Right renal pelvis (tissue), 4 donors: ENCODE data around the gene SHC2. TPM values are rescaled to one million over a fixed set of nuclear protein-coding genes. Genes with fewer than 3 reads are reported as not detected.
A peak's percentile ranks its signal among the peaks of the same experiment; 100 is the strongest.

ENCODE experiments used
- DNase-seq, 4 donors: peaks; one replicate each; pipeline ENCODE4 v3.0.0-alpha.2; 2013; ENCODE audit warnings: low read depth in 4 of 4, low spot score in 3 of 4, missing footprints in 1 of 4
- polyA plus RNA-seq, 4 donors: library from polyadenylated mRNA; unstranded; fragments of 120-200 nt; gene quantifications; one replicate each; pipeline ENCODE4 v1.2.1, GENCODE V29; 2013; ENCODE audit not compliant: insufficient read length in 4 of 4

The SHC2 gene
- polyA plus RNA-seq, 4 donors = 25.1 to 41.9 (median 28.7) TPM

DNA sequence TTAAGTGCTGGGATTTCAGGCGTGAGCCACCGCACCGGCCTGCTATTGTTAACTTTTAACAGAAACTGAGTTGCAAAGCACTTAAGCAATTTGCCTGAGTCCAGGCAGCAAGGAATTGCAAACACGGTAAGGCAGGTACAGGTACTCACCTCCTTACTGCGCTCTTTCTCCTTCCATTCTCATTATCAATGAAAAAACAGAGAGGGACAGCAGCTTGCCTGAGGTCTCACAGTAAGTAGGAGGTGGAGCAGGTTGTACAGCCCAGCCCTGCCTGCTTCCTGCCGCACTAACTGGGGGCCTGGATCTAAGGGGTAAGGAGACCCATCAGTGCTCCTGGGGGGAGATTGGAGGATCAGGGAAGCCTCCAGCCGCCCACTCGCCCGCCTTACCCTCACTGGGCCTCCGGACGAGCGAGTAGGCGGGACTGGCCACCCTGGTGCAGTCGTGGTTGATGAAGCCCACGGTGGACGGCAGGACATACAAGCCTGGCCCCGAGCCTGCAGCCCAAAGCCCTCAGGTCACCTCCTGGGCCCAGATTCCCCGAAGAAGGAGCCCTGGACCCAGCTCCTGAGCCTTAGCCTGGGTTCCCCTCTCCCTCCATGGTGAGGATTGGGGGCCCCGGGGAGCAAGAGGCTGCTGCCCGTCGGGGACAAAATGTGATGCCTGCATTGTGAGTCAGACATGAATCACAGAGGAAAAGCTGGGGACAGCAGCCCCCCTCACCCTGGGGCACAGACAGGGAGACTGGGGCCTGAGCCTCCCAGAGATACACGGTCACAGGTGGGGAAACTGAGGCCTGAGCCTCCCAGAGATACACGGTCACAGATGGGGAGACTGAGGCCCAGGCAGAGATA is 11.4 kb upstream of the SHC2 start:
- no peak for DNase-seq

DNA sequence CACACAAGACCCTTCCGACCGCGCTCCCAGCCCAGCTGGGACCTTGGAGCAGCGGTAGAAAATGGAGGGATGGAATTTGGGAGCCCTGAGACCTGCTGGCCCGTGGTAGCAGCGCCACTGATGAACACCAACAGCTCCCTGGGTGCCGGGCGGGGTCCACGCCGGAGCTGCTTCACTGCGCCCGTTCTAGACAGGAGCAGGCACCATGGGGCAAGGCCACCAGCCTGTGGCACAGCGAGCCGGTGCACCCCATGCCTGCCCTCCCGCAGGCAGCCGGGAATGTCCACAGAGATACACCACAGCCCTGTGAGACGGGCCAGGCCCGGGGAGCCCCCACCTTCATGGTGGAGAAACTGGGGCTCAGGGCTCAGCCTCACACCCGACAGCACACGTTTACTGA is 9.9 kb upstream of the SHC2 start:
- DNase-seq = no peak

DNA sequence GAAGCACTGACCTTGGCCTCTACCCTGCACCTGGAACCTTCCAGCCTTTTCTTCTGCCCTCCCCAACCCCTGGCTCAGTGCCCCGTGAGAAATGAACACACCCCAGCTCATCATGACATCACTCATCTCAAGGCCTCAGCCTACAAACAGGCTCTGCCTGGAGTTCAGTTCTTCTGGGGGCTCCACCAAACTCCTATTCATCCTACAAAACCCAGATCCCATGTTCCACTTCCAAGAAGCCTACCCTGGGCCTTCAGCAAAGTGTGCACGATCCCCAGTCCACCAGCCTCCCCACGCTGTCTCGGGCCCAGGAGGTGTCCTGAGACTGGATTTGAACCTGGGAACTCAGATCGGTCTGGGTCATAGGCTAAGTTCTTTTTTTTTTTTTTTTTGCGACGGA is 9.0 kb upstream of the SHC2 start:
- DNase-seq = no peak

DNA sequence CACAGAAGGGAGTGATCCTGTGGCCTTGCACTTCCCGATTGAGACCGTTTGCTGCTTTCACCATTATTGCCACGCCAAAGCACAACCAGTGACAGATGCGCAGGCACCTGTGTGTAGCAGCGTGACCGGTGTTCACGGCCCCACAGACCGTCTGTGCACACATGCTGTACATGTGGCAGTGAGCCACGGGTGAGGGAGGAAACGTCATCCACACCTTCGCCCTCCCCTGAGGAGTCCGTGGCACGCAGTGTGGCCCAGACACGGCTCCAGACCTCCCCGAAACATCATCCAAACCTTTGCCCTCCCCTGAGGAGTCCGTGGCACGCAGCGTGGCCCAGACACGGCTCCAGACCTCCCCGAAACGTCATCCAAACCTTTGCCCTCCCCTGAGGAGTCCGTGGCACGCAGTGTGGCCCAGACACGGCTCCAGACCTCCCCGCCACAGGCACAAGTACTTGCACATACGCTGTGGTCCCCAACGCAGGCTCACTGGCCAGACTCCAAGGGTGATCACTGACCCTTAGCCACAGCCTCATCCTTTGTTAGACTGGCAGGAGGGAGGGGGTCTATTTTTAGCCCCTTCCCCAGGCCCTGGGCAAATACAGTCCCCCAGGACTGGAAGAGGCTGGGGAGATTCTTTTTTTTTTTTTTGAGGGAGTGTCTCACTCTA is 7.9 kb upstream of the SHC2 start:
- no peak for DNase-seq

DNA sequence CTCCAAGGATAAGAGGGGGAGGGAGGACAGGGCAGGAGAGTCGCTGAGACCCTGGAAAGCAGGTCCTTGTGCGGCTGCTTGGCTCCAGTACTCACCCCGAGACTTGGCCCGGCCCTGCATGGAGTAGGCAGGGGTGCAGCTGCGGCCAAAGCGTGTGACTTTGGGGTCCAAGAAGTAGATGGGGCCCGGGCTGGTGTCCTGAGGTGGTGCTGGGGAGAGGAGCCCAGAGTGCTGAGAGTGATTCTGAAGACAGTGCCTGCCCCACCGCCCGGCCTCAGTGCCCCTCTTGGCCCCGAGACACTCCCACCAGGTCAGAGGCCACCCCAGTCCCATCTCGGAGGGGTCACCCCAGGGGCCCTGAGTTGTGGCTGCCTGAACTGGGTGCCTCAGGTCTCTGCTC is 6.7 kb upstream of the SHC2 start:
- no peak for DNase-seq

DNA sequence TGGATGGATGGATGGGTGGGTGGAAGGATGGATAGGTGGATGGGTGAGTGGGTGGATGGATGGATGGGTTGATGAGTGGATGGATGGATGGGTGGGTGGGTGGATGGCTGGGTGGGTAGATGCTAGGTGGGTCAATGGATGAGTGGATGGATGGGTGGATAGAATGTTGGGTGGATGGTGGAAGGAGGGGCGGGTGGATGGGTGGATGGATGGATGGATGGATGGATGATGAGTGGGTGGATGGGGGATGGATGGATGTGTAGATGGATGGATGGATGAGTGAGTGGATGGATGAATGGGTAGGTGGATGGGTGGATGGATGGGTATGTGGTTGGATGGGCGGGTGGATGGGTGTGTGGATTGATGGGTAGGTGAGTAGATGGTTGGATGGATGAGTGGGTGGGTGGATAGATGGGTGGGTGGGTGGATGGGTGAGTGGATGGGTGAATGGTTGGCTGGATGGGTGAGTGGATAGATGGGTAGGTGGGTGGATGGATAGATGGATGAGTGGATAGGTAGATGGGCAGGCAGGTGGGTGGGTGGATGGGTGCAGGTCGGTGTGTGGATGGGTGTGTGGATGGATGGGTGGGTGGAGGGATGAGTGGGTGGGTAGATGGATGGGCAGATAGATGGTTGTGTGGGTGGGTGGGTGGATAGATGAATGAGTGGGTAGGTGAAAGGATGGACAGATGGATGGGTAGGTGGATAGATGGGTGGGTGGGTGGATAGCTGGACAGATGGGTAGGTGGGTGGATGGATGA is 4.4 kb upstream of the SHC2 start:
- no peak for DNase-seq

DNA sequence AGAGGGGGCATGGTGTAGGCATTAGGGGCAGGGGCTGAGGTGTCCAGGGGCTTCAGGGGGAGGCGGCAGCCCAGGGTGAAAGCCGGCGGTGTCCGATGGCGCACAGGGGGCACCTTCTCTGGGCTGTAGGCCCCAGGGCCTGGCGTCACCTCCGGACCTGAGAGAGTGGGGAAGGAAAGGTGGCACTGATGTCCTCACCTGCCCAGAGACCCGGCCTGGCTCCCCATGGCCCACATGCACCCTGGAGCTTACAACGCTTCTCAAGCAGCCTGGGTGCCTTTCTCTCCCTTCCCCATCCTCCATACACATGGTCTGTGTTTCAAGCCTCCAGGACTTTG is 3.3 kb upstream of the SHC2 start:
- no peak for DNase-seq

DNA sequence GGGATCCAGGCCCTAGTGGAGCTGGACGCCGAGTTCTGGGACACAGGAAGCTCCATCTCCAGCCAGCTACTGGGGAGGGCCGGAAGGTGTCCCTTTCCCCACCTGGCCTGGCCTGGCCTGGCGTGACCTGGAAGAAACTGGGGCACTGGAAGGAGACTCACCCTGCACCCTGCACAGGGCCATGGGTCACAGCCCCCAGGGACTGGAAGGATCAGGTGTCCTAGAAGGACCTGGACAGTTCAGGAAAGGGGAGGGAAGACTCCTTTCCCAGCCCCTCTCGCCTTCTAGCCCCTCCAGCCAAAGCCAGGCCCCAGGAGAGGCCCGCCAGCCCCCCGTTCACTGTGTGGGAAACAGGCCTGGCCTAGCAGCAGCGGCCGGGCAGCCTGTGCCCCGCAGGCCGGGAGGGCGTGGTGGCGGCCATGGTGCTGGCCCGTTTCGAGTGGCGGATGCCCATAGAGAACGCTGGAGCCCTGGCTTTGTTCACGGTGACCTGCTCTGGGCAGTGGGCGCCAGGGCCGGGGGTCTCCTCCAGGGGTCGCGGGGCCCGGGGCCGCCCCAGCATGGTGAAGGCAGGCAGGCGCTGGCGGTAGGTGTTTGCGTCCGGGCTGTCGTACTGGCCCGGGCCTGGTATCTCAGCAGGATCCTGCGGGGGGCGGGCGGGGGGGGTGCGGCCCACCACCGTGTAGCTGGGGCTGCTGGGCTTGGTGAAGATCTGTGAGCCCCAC is 2.8 kb upstream of the SHC2 start:
- no peak for DNase-seq

DNA sequence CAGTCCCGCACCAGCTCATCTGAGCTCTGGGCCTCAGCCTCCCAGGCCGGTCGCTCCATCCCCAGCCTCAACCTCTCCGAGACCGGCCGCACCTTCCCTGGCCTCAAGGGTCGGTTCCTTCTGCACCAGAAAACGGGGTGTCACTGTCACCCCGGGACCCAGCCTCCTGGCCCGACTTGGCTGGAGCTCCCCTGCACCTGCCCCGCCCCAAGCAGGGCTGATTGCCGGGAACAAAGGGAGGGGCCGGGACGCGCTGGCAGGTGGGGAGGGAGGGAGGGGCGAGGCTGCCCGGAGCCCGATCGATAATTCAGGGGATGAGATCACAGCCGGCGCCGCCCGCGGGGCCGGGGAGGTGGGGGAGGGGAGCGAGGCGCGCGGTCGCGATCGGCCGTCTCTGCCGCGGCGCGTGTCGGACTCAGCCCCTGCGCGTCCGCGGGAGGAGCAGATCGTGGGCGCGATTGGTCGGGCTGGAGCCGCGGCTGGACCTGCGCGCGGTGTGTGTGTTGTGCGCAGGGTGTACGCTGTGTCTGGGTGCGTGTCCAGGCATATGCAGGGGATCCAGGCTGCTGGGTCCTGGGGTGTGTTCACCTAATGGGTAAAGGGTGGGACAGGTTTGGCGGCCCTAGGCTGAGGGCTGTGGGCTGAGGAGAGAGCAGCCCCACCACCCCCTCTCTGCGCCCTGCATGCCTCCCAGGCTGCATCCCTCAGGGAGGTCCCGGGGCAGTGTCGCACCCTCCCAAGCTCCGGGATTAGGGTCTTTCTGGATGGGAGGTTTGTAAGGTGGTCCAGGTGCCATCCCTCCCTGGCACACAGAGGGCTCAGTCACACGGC is 1.1 kb upstream of the SHC2 start:
- no peak for DNase-seq

DNA sequence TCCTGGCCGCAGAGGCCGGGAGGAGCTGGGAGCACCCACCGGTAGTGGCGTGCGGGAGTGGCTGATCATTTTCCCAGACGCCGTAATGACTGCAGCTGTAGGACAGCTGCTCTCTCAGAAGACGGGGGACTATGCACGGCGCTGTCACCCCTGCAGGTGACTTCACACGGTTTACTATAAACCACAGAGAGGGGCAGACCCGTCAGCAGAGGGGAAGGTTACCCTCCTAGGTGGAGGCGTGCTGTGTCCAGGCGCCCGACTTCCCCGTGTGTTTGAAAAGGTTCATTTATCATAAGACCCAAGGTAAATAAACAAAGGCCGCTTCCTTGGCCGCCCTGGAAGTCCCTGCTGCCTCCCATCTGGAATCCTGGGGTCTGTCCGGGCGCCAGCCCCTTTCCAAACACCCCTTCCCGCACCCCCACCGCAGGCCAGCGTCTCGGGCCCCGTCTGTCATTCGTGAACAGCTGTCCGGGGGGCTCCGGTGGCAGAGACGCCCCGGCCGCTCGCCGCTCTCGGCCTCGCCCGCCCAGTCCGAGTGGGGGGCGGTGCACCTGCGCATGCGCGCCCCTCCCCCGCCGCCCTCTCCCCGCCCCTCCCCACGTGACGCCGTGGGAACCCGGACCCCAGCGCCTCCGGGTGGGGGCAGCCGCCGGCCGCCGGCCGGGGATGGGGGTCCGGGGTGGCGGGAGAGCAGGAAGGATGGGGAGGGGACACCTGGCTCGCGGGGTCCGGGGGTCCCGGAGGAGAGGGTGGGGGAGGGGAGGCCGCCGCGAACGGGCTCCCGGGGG is 915 bp downstream of the SHC2 start:
- DNase-seq = peak; percentile 28 to 50 (median 47)

DNA sequence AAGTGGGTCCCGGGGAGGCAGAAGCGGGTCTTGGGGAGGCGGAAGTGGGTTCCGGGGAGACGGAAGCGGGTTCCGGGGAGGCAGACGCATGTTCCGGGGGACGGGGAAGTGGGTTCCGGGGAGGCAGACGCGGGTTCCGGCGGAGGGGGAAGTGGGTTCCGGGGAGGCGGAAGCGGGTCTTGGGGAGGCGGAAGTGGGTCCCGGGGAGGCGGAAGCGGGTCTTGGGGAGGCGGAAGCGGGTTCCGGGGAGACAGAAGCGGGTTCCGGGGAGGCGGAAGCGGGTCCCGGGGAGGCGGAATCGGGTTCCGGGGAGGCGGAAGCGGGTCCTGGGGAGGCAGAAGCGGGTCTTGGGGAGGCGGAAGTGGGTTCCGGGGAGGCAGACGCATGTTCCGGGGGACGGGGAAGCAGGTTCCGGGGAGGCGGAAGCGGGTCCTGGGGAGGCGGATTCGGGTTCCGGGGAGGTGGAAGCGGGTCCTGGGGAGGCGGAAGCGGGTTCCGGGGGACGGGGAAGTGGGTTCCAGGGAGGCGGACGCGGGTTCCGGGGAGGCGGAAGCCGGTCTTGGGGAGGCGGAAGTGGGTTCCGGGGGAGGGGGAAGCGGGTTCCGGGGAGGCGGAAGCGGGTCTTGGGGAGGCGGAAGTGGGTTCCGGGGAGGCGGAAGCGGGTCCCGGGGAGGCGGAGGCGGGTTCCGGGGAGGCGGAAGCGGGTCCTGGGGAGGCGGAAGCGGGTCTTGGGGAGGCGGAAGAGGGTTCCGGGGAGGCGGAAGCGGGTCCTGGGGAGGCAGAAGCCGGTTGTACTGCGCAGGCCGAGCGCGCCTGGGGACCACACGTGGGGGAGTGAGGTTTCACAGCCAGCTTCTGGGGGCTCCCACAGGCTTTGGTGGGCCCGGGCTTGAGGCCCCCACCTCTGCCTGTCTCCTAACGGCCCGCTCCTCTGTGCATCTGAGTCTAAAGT is 2.5 kb downstream of the SHC2 start:
- no peak for DNase-seq

DNA sequence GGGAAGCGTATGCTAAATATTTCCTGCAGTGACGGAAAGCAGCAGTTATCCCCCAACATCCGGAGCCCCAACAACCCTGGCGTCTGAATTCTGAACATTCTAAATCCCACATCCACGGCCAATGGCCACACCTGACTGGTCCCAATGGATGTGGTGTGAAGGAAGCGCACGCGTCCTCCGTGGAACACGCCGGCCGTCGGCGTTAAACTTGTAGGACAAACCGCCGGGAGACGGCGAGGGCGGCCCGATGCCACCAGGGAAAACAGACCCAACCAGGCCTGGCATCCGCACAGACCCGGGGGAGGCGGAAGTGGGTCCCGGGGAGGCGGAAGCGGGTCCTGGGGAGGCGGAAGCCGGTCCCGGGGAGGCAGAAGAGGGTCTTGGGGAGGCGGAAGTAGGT is 3.2 kb downstream of the SHC2 start:
- no peak for DNase-seq

DNA sequence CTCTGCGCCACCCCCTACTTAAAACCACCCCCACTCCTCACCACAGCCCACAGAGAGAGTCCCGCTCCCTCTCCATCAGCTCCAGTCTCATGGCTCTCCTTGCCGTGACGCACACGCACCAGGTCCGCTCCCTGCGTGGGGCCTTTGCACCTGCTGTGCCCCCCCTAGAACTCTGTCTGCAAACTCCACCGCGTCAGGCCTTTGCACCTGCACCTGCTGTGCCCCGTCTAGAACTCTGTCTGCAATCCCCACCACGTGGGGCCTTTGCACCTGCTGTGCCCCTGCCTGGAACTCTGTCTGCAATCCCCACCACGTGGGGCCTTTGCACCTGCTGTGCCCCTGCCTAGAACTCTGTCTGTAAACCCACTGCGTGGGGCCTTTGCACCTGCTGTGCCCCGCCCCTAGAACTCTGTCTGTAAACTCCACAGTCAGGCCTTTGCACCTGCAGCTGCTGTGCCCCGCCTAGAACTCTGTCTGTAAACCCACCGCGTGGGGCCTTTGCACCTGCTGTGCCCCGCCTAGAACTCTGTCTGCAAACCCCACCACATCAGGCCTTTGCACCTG is 4.2 kb downstream of the SHC2 start:
- no peak for DNase-seq

DNA sequence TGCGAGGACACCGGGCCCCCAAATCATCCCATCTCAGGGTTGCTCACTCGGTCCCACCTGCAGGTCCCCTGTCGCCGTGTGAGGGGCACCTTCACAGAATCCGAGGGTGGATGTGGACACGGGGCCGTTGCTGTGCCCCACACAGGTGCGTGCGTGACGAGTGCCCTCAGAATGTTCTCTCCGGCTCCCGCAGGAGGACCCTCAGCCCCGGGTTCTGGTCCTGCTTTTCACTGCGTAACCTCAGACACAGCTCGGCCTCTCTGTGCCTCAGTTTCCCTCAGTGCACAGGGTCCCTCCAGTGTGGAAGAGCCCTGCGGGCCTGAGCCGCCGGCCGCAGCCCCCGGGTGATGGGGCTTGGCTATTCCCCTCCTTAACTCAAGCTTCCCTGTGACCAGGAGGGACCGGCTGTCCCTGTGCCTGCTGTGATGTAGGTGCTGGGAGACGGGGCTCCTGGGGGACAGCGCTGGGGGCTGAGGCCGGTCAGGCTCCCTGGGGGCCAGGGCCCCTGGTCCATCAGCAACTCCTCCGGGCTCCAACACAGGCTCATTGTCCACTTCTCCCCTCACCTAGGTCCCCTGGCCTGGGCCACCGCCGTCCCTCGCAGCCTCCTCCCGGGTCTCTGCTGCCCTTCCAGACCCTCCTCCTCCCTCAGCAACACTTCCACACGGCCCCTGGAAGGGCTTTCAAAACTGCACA is 4.8 kb downstream of the SHC2 start:
- DNase-seq = no peak

DNA sequence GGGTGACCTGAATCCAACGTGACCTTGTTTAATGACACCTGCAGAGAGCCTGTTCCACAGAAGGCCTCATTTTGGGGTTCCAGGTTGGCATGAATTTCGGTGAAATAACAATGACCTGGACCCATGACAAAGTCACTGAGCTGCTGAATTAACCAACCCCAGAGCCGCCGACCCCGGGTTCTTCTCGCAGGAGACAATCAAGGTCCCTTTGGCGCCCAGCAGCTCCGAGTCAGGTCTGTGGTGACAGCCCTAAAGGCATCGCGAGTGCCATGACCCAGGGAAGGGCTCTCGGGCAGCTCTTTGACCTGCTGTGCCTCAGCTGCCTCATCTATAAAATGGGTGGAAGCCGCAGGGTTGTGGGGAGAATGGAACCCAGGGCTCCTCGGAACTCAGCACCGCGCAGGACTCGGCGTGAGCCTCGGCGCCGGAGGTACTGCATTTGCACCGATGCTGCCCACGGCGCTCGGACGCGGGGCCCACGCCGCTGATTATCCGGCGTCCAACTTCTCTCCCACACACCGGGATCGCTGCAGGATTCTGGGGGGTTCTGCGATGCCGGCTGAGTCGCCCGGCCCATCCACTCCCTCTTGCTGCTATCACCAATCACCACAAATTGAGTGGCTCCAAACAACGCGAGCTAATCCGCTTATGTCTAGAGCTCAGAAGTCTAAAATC is 5.7 kb downstream of the SHC2 start:
- DNase-seq = no peak

DNA sequence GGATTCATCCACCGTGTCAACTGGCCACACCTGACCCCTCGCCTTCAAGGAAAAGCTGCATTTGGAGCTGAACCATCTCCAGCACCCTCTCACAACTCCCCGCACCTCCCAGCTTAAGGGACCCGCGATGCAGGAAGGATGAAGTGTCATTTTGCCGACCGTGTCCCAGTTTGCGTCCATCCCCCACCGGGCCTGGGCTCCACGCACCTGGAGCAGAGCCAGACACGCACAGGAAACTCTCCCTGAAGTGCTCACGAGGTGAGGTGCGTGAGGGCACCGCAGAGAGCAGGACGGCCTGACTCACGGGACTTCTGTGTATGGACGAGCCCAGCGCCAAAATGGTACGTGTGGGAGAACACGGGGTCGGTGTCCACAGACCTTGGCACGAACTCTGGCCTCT is 7.2 kb downstream of the SHC2 start:
- no peak for DNase-seq

DNA sequence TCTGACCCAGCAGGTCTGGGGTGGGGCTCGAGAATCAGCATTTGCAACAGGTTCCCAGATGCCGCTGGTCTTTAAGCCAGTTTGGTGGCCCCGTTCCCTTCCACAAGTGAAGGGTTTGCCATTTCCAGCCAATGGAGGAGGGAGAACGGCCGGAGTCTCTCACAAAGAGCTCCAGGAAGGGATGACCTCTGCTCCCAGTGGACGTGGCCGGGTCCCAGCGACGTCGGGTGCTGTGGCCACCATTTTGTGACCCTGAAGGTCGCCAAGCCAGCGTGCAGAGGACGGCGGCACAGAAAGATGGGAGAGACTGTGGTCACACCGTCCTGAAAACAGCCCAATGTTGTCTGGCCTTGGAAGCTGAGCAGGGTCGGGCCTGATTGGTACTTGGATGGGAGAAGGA is 8.0 kb downstream of the SHC2 start:
- no peak for DNase-seq
